GM21825 (cell line): ENCODE results near the gene PTPN7.
"Not testable (repeated sequence)": the region's sequence is repeated elsewhere in the genome, so short reads cannot be mapped to it uniquely, and the experiment has no call there.

Experiments
- ATAC-seq: cut with Tn5 transposase; IDR thresholded peaks from one replicate; pipeline ENCODE4 v1.9.1; 2021; ENCODE audit warnings: mild to moderate bottlenecking, moderate library complexity; ENCODE audit not compliant: unreplicated experiment

The PTPN7 gene

GRCh38 chr1:202133001-202133400, 27.4 kb downstream of the PTPN7 start:
- ATAC-seq: no peak

- ATAC-seq: no peak
These were observed 28.2 kb downstream of the PTPN7 start for GRCh38 chr1:202131956-202132821.

- ATAC-seq: no peak
These were observed 29.4 kb downstream of the PTPN7 start for GRCh38 chr1:202130816-202131522.

GRCh38 chr1:202130297-202130721, 30.1 kb downstream of the PTPN7 start:
- no peak for ATAC-seq

GRCh38 chr1:202129453-202130296, 30.7 kb downstream of the PTPN7 start:
- ATAC-seq: no peak

- no peak for ATAC-seq
These were observed 32.4 kb downstream of the PTPN7 start for GRCh38 chr1:202127836-202128622.

GRCh38 chr1:202127061-202127460, 33.3 kb downstream of the PTPN7 start:
- no peak for ATAC-seq

- no peak for ATAC-seq
These were observed 34.0 kb downstream of the PTPN7 start for GRCh38 chr1:202126426-202126825.

- no peak for ATAC-seq
These were observed 34.8 kb downstream of the PTPN7 start for GRCh38 chr1:202125611-202126010.

GRCh38 chr1:202124142-202124541, 36.3 kb downstream of the PTPN7 start:
- no peak for ATAC-seq

- no peak for ATAC-seq
These were observed 37.0 kb downstream of the PTPN7 start for GRCh38 chr1:202123336-202123813.

GRCh38 chr1:202122639-202123335, 37.6 kb downstream of the PTPN7 start, which contains the start of gene GPR37L1:
Gene GPR37L1 (plus strand): TSS chr1:202122917. CDS start chr1:202122964, 47 bp downstream.
- ATAC-seq: no peak

- no peak for ATAC-seq
These were observed 39.4 kb downstream of the PTPN7 start for GRCh38 chr1:202121006-202121405.

GRCh38 chr1:202117898-202118371, 42.5 kb downstream of the PTPN7 start:
- ATAC-seq: no peak

- ATAC-seq: no peak
These were observed 44.1 kb downstream of the PTPN7 start for GRCh38 chr1:202116287-202116686.

- no peak for ATAC-seq
These were observed 46.6 kb downstream of the PTPN7 start for GRCh38 chr1:202113690-202114300.

- no peak for ATAC-seq
These were observed 47.3 kb downstream of the PTPN7 start for GRCh38 chr1:202112859-202113689.

GRCh38 chr1:202111589-202111988, 48.8 kb downstream of the PTPN7 start:
- not testable (repeated sequence) for ATAC-seq
